Ishikawa (cell line): Measurements from ENCODE around the gene RNF151.

ENCODE experiments used
- CEBPB ChIP-seq: IDR thresholded peaks from 2 replicates; pipeline ENCODE4 v1.6.1; 2012
- CREB1 ChIP-seq: IDR thresholded peaks from 2 replicates; pipeline ENCODE4 v1.6.1; 2012; ENCODE audit warnings: low read depth
- EGR1 ChIP-seq: IDR thresholded peaks from 2 replicates; pipeline ENCODE4 v1.6.1; 2012
- EP300 ChIP-seq: IDR thresholded peaks from 2 replicates; pipeline ENCODE4 v1.6.1; 2012; ENCODE audit warnings: borderline replicate concordance
- FOXM1 ChIP-seq: IDR thresholded peaks from 2 replicates; pipeline ENCODE4 v1.6.1; 2012; ENCODE audit warnings: low read depth, borderline replicate concordance
- NFIC ChIP-seq: IDR thresholded peaks from 2 replicates; pipeline ENCODE4 v1.6.1; 2012
- REST ChIP-seq: IDR thresholded peaks from 2 replicates; pipeline ENCODE4 v1.6.1; 2012; ENCODE audit warnings: low read depth, mild to moderate bottlenecking
- TAF1 ChIP-seq: IDR thresholded peaks from 2 replicates; pipeline ENCODE4 v1.6.1; 2012; ENCODE audit warnings: low read depth, mild to moderate bottlenecking
- USF1 ChIP-seq: IDR thresholded peaks from 2 replicates; pipeline ENCODE4 v1.6.1; 2012
- YY1 ChIP-seq: IDR thresholded peaks from 2 replicates; pipeline ENCODE4 v1.6.1; 2012; ENCODE audit warnings: low read depth

GRCh38 chr16:1992704-1993317 is 26.2 kb downstream of the RNF151 start:
- TF ChIP-seq EGR1 (no peak), USF1 (no peak), TAF1 (no peak), NFIC (no peak), REST (no peak), EP300 (no peak), CEBPB (no peak), YY1 (no peak), FOXM1 (no peak), CREB1 (no peak)
